CD4-positive, alpha-beta T cell treated with Interleukin-6 at 100 ng/mL for 8 hours (primary cell): ENCODE data around the gene PDGFRB.

Experiments used
- DNase-seq: peaks from one replicate; pipeline ENCODE4 v3.0.0-alpha.2; 2020; ENCODE audit warnings: mixed read lengths, low spot score

Gene PDGFRB

GRCh38 chr5:150082374-150082773, 73.3 kb downstream of the PDGFRB start:
- no peak for DNase-seq

GRCh38 chr5:150081541-150082283, 73.9 kb downstream of the PDGFRB start:
- no peak for DNase-seq

- no peak for DNase-seq
These were observed 74.8 kb downstream of the PDGFRB start for GRCh38 chr5:150080696-150081435.

- no peak for DNase-seq
These were observed 75.7 kb downstream of the PDGFRB start for GRCh38 chr5:150079909-150080461.

- DNase-seq, result no peak
These were observed 76.6 kb downstream of the PDGFRB start for GRCh38 chr5:150078802-150079689.

GRCh38 chr5:150077996-150078801, 77.4 kb downstream of the PDGFRB start:
- DNase-seq, result no peak

- DNase-seq, result no peak
These were observed 78.6 kb downstream of the PDGFRB start for GRCh38 chr5:150077060-150077459.

GRCh38 chr5:150075806-150076205, 79.8 kb downstream of the PDGFRB start:
- no peak for DNase-seq

- no peak for DNase-seq
These were observed 80.4 kb downstream of the PDGFRB start for GRCh38 chr5:150075233-150075632.

- no peak for DNase-seq
These were observed 82.0 kb downstream of the PDGFRB start for GRCh38 chr5:150073677-150074076.

GRCh38 chr5:150073086-150073625, 82.5 kb downstream of the PDGFRB start:
- DNase-seq, result no peak

- no peak for DNase-seq
These were observed 84.8 kb downstream of the PDGFRB start for GRCh38 chr5:150070821-150071220.

- no peak for DNase-seq
These were observed 85.7 kb downstream of the PDGFRB start for GRCh38 chr5:150069672-150070627.

GRCh38 chr5:150068961-150069645, 86.5 kb downstream of the PDGFRB start:
- DNase-seq, result no peak

GRCh38 chr5:150068472-150068871, 87.2 kb downstream of the PDGFRB start:
- no peak for DNase-seq

- DNase-seq, result no peak
These were observed 87.6 kb downstream of the PDGFRB start for GRCh38 chr5:150068071-150068470.

GRCh38 chr5:150067405-150067960, 88.2 kb downstream of the PDGFRB start:
- DNase-seq, result no peak

- DNase-seq, result no peak
These were observed 88.7 kb downstream of the PDGFRB start for GRCh38 chr5:150066901-150067396.

- no peak for DNase-seq
These were observed 89.2 kb downstream of the PDGFRB start for GRCh38 chr5:150066436-150066835.
